ENCODE results near the gene NR1H2. TPM values are rescaled to one million over a fixed set of nuclear protein-coding genes. Genes with fewer than 3 reads are reported as not detected.

NR1H2 gene
- total and polyA plus RNA-seq, 10 of the 15 experiments (the other 5 are each of a cell fraction or from before 2014, with no cell fraction given), result 0.05 to 54.2 (median 35.1) TPM

DNA sequence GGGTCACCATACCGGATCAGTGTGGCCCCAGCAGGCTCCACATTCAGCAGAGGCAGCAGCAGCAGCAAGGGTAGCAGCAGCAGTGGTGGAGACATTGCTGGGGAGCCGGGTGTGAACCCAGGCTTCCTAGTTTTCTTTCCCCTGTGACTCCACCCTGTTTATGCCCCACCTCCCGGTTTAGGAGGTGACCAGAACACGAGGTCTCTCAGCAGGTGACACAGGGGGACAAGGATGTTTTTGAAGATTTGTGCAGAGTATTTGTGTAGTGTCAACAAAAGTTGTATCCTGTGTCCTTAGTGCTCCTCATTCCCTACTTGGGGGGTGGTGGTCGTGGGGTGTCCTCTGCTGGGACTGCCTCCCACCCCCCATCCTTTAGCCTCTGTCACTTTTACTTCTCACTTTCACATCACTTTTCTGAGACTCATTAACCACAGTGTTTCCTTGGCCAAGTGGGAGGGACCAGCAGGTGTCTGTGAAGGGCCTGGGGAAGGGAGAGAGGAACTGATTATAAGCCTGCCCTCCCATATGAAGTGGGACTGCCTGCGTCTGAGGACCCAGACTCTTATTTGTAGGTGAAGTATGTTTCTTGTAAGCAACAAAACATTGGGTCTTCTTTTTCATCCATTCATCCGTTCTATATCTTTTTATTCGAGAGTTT, 31.5 kb upstream of the NR1H2 start (continued):
- TF ChIP-seq FOXK2 (IDR thresholded peaks at IDR 0.05) (peak; percentile 72; the same call in 1 of the 2 replicates), RBBP5 (conservative IDR thresholded peaks at IDR 0.05) (no peak), ZSCAN29 (IDR thresholded peaks at IDR 0.05) (no peak), CEBPB (IDR thresholded peaks at IDR 0.05; ENCODE audit: borderline replicate concordance in 1 of 2, low read depth in 2 of 2, low read length in 2 of 2) (no peak), CHD4 (IDR thresholded peaks at IDR 0.05) (peak; percentile 96; the same call in 1 of the 2 replicates), TCF7 (IDR thresholded peaks at IDR 0.05; ENCODE audit: borderline replicate concordance) (no peak), YBX1 (IDR thresholded peaks at IDR 0.05) (no peak), MXI1 (IDR thresholded peaks at IDR 0.05; ENCODE audit: low read depth, low read length) (no peak), SIN3A (IDR thresholded peaks at IDR 0.05; ENCODE audit: low read depth, low read length) (no peak), ASH2L (IDR thresholded peaks at IDR 0.05; ENCODE audit: borderline replicate concordance, low read depth) (no peak), PAX5 (IDR thresholded peaks at IDR 0.05; ENCODE audit: borderline replicate concordance, low read depth, low read length) (peak; percentile 87; the same call in 1 of the 2 replicates), SPI1 (IDR thresholded peaks at IDR 0.05; ENCODE audit: borderline replicate concordance, insufficient read depth, low read depth, low read length) (peak; percentile 96), JUND (IDR thresholded peaks at IDR 0.05; ENCODE audit: low read depth, low read length) (no peak), NBN (IDR thresholded peaks at IDR 0.05) (peak; percentile 96), TARDBP (IDR thresholded peaks at IDR 0.05; ENCODE audit: borderline replicate concordance) (peak; percentile 18; the same call in 1 of the 2 replicates), TAF1 (IDR thresholded peaks at IDR 0.05; ENCODE audit: borderline replicate concordance, low read depth, low read length) (peak; percentile 86)
- TF ChIP-seq, protein P1, sequence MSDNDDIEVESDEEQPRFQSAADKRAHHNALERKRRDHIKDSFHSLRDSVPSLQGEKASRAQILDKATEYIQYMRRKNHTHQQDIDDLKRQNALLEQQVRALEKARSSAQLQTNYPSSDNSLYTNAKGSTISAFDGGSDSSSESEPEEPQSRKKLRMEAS (IDR thresholded peaks at IDR 0.05; ENCODE audit: low read depth, low read length), result no peak
- TF ChIP-seq, protein P2, sequence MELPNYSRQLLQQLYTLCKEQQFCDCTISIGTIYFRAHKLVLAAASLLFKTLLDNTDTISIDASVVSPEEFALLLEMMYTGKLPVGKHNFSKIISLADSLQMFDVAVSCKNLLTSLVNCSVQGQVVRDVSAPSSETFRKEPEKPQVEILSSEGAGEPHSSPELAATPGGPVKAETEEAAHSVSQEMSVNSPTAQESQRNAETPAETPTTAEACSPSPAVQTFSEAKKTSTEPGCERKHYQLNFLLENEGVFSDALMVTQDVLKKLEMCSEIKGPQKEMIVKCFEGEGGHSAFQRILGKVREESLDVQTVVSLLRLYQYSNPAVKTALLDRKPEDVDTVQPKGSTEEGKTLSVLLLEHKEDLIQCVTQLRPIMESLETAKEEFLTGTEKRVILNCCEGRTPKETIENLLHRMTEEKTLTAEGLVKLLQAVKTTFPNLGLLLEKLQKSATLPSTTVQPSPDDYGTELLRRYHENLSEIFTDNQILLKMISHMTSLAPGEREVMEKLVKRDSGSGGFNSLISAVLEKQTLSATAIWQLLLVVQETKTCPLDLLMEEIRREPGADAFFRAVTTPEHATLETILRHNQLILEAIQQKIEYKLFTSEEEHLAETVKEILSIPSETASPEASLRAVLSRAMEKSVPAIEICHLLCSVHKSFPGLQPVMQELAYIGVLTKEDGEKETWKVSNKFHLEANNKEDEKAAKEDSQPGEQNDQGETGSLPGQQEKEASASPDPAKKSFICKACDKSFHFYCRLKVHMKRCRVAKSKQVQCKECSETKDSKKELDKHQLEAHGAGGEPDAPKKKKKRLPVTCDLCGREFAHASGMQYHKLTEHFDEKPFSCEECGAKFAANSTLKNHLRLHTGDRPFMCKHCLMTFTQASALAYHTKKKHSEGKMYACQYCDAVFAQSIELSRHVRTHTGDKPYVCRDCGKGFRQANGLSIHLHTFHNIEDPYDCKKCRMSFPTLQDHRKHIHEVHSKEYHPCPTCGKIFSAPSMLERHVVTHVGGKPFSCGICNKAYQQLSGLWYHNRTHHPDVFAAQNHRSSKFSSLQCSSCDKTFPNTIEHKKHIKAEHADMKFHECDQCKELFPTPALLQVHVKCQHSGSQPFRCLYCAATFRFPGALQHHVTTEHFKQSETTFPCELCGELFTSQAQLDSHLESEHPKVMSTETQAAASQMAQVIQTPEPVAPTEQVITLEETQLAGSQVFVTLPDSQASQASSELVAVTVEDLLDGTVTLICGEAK (IDR thresholded peaks at IDR 0.05; ENCODE audit: borderline replicate concordance), result peak; percentile 57; the same call in 1 of the 2 replicates
- TF ChIP-seq, protein P3, sequence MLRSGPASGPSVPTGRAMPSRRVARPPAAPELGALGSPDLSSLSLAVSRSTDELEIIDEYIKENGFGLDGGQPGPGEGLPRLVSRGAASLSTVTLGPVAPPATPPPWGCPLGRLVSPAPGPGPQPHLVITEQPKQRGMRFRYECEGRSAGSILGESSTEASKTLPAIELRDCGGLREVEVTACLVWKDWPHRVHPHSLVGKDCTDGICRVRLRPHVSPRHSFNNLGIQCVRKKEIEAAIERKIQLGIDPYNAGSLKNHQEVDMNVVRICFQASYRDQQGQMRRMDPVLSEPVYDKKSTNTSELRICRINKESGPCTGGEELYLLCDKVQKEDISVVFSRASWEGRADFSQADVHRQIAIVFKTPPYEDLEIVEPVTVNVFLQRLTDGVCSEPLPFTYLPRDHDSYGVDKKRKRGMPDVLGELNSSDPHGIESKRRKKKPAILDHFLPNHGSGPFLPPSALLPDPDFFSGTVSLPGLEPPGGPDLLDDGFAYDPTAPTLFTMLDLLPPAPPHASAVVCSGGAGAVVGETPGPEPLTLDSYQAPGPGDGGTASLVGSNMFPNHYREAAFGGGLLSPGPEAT (IDR thresholded peaks at IDR 0.05; ENCODE audit: low read depth), result peak; percentile 95
- TF ChIP-seq, protein P4, sequence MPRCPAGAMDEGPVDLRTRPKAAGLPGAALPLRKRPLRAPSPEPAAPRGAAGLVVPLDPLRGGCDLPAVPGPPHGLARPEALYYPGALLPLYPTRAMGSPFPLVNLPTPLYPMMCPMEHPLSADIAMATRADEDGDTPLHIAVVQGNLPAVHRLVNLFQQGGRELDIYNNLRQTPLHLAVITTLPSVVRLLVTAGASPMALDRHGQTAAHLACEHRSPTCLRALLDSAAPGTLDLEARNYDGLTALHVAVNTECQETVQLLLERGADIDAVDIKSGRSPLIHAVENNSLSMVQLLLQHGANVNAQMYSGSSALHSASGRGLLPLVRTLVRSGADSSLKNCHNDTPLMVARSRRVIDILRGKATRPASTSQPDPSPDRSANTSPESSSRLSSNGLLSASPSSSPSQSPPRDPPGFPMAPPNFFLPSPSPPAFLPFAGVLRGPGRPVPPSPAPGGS (IDR thresholded peaks at IDR 0.05; ENCODE audit: borderline replicate concordance, insufficient read depth, low read depth, low read length, poor library complexity, severe bottlenecking), result no peak

Data from GM12878 (cell line).